GM19035 (cell line): ENCODE data around the gene TPK1.
"Not testable (repeated sequence)": the region's sequence is repeated elsewhere in the genome, so short reads cannot be mapped to it uniquely, and the experiment has no call there.

Source experiments
- ATAC-seq: cut with Tn5 transposase; IDR thresholded peaks from one replicate; pipeline ENCODE4 v1.9.1; 2021; ENCODE audit not compliant: unreplicated experiment

Gene TPK1

GRCh38 chr7:144728551-144728950 lies 107.3 kb downstream of the TPK1 start:
- ATAC-seq = no peak

GRCh38 chr7:144726840-144727239 lies 109.0 kb downstream of the TPK1 start:
- ATAC-seq = not testable (repeated sequence)

GRCh38 chr7:144725070-144725469 lies 110.8 kb downstream of the TPK1 start:
- peak; percentile 87 for ATAC-seq

- ATAC-seq = no peak
These were observed 112.6 kb downstream of the TPK1 start for GRCh38 chr7:144723301-144723700.

GRCh38 chr7:144720710-144721109 lies 115.1 kb downstream of the TPK1 start:
- no peak for ATAC-seq

- no peak for ATAC-seq
These were observed 115.7 kb downstream of the TPK1 start for GRCh38 chr7:144720149-144720548.

- no peak for ATAC-seq
These were observed 118.1 kb downstream of the TPK1 start for GRCh38 chr7:144717720-144718119.

GRCh38 chr7:144713850-144714249 lies 122.0 kb downstream of the TPK1 start:
- ATAC-seq = peak; percentile 55

- ATAC-seq = no peak
These were observed 125.1 kb downstream of the TPK1 start for GRCh38 chr7:144710791-144711190.

GRCh38 chr7:144709066-144709465 lies 126.8 kb downstream of the TPK1 start:
- no peak for ATAC-seq

- ATAC-seq = no peak
These were observed 144.6 kb downstream of the TPK1 start for GRCh38 chr7:144691240-144691639.

- no peak for ATAC-seq
These were observed 153.1 kb downstream of the TPK1 start for GRCh38 chr7:144682581-144683280.

GRCh38 chr7:144676492-144676891 lies 159.4 kb downstream of the TPK1 start:
- no peak for ATAC-seq

- no peak for ATAC-seq
These were observed 161.3 kb downstream of the TPK1 start for GRCh38 chr7:144674550-144674949.

- ATAC-seq = no peak
These were observed 163.0 kb downstream of the TPK1 start for GRCh38 chr7:144672869-144673268.

GRCh38 chr7:144671429-144671828 lies 164.4 kb downstream of the TPK1 start:
- no peak for ATAC-seq

GRCh38 chr7:144670218-144670617 lies 165.6 kb downstream of the TPK1 start:
- no peak for ATAC-seq

GRCh38 chr7:144668503-144668902 lies 167.3 kb downstream of the TPK1 start:
- no peak for ATAC-seq

- no peak for ATAC-seq
These were observed 170.0 kb downstream of the TPK1 start for GRCh38 chr7:144665689-144666381.

GRCh38 chr7:144659211-144659610 lies 176.6 kb downstream of the TPK1 start:
- ATAC-seq = no peak

- ATAC-seq = peak; percentile 77
These were observed 178.8 kb downstream of the TPK1 start for GRCh38 chr7:144656965-144657517.

GRCh38 chr7:144653449-144653848 lies 182.4 kb downstream of the TPK1 start:
- peak; percentile 47 for ATAC-seq
